Tibial artery (tissue), 4 donors: Measurements from ENCODE around the gene TNFSF15.

Experiments
- DNase-seq, 2 donors: peaks; one replicate each; pipeline ENCODE4 v3.0.0-alpha.2; 2019
- H3K27ac ChIP-seq, 2 donors: fragments of 200-600 bp; sonication (generic) in 1 of 2; 1 replicate in 1 of 2; 2 replicates in 1 of 2; pipeline ENCODE4 v1.5.1; 2018 to 2019; ENCODE audit warnings: mild to moderate bottlenecking in 1 of 2
- H3K27me3 ChIP-seq, 2 donors: fragments of 200-600 bp; sonication (generic) in 1 of 2; one replicate each; pipeline versions ENCODE4 v1.5.1 to v1.6.0; 2016 to 2019
- H3K36me3 ChIP-seq, 3 donors: fragments of 200-600 bp; sonication (generic) in 2 of 3; one replicate each; pipeline ENCODE4 v1.5.1; 2016 to 2019; ENCODE audit warnings: mild to moderate bottlenecking in 2 of 3
- H3K4me1 ChIP-seq, 4 donors: fragments of 200-600 bp; sonication (generic) in 2 of 4; 1 replicate in 3 of 4; 2 replicates in 1 of 4; pipeline ENCODE4 v1.5.1; 2016 to 2019
- H3K4me3 ChIP-seq, 2 donors: fragments of 200-600 bp; sonication (generic) in 1 of 2; 1 replicate in 1 of 2; 2 replicates in 1 of 2; pipeline ENCODE4 v1.5.1; 2018 to 2019; ENCODE audit warnings: mild to moderate bottlenecking in 2 of 2
- H3K9me3 ChIP-seq, 3 donors: fragments of 200-600 bp; sonication (generic) in 1 of 3; one replicate each; pipeline ENCODE4 v1.5.1; 2016 to 2019
- intact Hi-C: fragments of 100-400 bp; cut with DNase I; formaldehyde crosslinking; loops from one replicate; pipeline ENCODE4 v1.15.0; 2023; ENCODE audit warnings: low total_unique reads
- TF ChIP-seq, protein P1 (sequence below), 2 experiments: fragments of 200-600 bp in 1 of 2; fragments of 450-650 bp in 1 of 2; IDR thresholded peaks; one replicate each; pipeline ENCODE4 v1.5.1; 2017 to 2019; ENCODE audit warnings: antibody characterized with exemption in 2 of 2, mild to moderate bottlenecking in 1 of 2, moderate library complexity in 1 of 2

The TNFSF15 gene

DNA sequence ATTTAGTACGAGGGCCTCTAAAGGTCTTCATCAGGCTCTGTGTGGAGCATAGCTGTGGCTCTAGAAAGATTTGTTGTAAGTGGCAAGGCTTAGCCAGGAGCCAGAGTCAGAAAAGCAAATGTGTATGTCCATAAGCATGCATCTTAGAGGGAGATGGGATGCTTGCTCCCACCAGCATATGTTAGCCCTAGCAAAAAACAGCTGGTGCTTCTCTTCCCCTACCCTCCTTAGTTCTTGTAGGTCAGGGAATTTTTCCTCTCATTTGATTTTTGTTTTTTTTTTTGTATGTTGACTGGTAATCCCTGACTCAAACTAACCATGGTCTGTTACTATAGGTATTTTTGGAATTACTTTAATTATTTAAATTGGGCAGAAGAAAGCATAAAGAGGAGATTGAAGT lies 7.7 kb downstream of the TNFSF15 start:
- Histone ChIP-seq H3K4me1 (no peaks in the 10 kb centered on the region), H3K27ac (no peak overlapping the region), H3K4me3 (no peak overlapping the region), H3K36me3 (no peaks in the 10 kb centered on the region), H3K9me3 (no peaks in the 10 kb centered on the region), H3K27me3 (no peaks in the 10 kb centered on the region)
- intact Hi-C loops: no loop called here
- TF ChIP-seq, protein P1, sequence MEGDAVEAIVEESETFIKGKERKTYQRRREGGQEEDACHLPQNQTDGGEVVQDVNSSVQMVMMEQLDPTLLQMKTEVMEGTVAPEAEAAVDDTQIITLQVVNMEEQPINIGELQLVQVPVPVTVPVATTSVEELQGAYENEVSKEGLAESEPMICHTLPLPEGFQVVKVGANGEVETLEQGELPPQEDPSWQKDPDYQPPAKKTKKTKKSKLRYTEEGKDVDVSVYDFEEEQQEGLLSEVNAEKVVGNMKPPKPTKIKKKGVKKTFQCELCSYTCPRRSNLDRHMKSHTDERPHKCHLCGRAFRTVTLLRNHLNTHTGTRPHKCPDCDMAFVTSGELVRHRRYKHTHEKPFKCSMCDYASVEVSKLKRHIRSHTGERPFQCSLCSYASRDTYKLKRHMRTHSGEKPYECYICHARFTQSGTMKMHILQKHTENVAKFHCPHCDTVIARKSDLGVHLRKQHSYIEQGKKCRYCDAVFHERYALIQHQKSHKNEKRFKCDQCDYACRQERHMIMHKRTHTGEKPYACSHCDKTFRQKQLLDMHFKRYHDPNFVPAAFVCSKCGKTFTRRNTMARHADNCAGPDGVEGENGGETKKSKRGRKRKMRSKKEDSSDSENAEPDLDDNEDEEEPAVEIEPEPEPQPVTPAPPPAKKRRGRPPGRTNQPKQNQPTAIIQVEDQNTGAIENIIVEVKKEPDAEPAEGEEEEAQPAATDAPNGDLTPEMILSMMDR (IDR thresholded peaks at IDR 0.05): no peak
- DNase-seq: no peak

DNA sequence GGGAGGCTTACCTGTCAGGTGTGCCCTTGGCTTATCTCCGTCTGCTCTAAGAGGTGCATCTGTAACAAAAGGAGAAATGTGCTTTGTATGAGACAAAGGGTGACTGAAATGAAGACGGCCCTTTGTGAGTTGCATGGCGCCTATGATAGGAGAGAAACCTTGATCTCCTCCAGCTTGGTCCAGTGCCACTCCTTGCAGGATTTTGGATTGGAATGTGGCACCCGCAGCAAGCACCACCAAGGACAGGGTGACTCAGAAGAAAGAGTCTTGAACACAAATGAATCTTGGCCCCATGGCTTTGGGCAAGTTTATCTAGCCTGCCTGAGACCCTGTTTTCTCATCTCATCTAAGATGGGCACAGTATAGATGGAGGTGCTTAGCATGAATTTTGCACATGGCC lies 13.4 kb downstream of the TNFSF15 start:
- no peak for DNase-seq
- Histone ChIP-seq H3K27ac (no peak overlapping the region), H3K4me3 (no peak overlapping the region), H3K27me3 (no peaks in the 10 kb centered on the region), H3K9me3 (no peaks in the 10 kb centered on the region), H3K36me3 (no peaks in the 10 kb centered on the region), H3K4me1 (no peaks in the 10 kb centered on the region)
- intact Hi-C loops: no loop called here
- TF ChIP-seq, protein P1 (IDR thresholded peaks at IDR 0.05): no peak

- intact Hi-C loops: no loop called here
Measured at GRCh38 chr9:114791736-114792135, 14.1 kb downstream of the TNFSF15 start.

GRCh38 chr9:114791312-114791711 lies 14.5 kb downstream of the TNFSF15 start:
- Histone ChIP-seq H3K4me1 (no peaks in the 10 kb centered on the region), H3K4me3 (no peak overlapping the region), H3K36me3 (no peaks in the 10 kb centered on the region), H3K9me3 (no peaks in the 10 kb centered on the region), H3K27ac (no peak overlapping the region), H3K27me3 (no peaks in the 10 kb centered on the region)
- intact Hi-C loops: no loop called here
- DNase-seq: no peak
- TF ChIP-seq, protein P1 (IDR thresholded peaks at IDR 0.05): no peak

More at GRCh38 chr9:114791736-114792135, 14.1 kb downstream of the TNFSF15 start:
- DNase-seq: no peak
- no peak overlapping the region for H3K4me3 ChIP-seq
- H3K27ac ChIP-seq: no peak overlapping the region
- TF ChIP-seq, protein P1 (IDR thresholded peaks at IDR 0.05): no peak
- no peaks in the 10 kb centered on the region for H3K4me1 ChIP-seq
- H3K27me3 ChIP-seq: no peaks in the 10 kb centered on the region
- H3K9me3 ChIP-seq: no peaks in the 10 kb centered on the region
- no peaks in the 10 kb centered on the region for H3K36me3 ChIP-seq

DNA sequence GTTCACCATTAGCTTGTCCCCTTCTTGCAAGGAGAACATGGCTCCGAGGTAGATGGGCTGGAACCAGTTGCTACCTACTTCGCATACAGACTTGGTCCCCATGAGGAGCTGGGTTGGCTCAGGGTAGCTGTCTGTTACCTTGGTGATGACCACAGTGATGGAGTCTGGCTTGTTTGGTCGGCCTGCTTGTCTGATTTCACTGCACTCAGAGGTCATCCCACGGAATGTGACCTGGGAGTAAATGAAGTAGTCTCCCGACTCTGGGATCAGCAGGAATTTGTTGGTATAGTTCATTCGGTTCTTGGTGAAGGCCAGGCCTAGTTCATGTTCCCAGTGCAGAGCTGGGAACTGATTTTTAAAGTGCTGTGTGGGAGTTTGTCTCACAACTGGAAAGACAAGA lies 15.3 kb downstream of the TNFSF15 start:
- DNase-seq: no peak
- Histone ChIP-seq H3K4me3 (no peak overlapping the region), H3K9me3 (no peaks in the 10 kb centered on the region), H3K4me1 (no peaks in the 10 kb centered on the region), H3K36me3 (no peaks in the 10 kb centered on the region), H3K27me3 (no peaks in the 10 kb centered on the region), H3K27ac (no peak overlapping the region)
- TF ChIP-seq, protein P1 (IDR thresholded peaks at IDR 0.05): no peak
- intact Hi-C loops: no loop called here

DNA sequence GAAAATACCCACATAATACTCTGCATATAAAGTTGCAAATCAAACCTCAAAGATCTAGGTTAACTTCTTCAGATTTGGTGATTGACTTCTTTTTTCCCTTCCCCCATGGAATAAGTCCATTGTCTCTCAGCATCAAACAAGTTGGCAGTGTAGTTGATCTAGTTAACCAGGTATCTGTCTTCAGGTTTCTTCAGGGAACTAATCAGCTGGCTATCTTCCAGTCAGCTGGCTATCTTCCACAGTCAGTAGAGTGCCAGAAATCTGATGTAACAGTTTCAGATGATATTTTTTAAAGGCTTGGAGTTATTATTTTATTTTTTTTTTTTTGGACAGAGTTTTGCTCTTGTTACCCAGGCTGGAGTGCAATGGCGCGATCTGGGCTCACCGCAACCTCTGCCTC lies 16.8 kb downstream of the TNFSF15 start:
- intact Hi-C loops: no loop called here
- Histone ChIP-seq H3K4me3 (no peak overlapping the region), H3K27me3 (no peaks in the 10 kb centered on the region), H3K9me3 (no peaks in the 10 kb centered on the region), H3K36me3 (no peaks in the 10 kb centered on the region), H3K4me1 (no peaks in the 10 kb centered on the region), H3K27ac (no peak overlapping the region)
- TF ChIP-seq, protein P1 (IDR thresholded peaks at IDR 0.05): no peak
- DNase-seq: no peak
